GM19023 (cell line): Measurements from ENCODE around the gene PIGB.
"Not testable (repeated sequence)": the region's sequence is repeated elsewhere in the genome, so short reads cannot be mapped to it uniquely, and the experiment has no call there.

Experiments
- ATAC-seq: cut with Tn5 transposase; IDR thresholded peaks from one replicate; pipeline ENCODE4 v1.9.1; 2021; ENCODE audit warnings: mild to moderate bottlenecking, moderate library complexity; ENCODE audit not compliant: unreplicated experiment

The PIGB gene

GRCh38 chr15:55297315-55297714, 21.7 kb upstream of the PIGB start:
- ATAC-seq: no peak

GRCh38 chr15:55302801-55303200, 16.2 kb upstream of the PIGB start:
- ATAC-seq: not testable (repeated sequence)

GRCh38 chr15:55319537-55320237, 665 bp downstream of the PIGB start:
- peak; percentile 32 for ATAC-seq

GRCh38 chr15:55320238-55320550, 1.2 kb downstream of the PIGB start:
- no peak for ATAC-seq

- no peak for ATAC-seq
Observed at GRCh38 chr15:55320963-55321362, 1.9 kb downstream of the PIGB start.

GRCh38 chr15:55322467-55322866, 3.4 kb downstream of the PIGB start:
- no peak for ATAC-seq

- ATAC-seq: no peak
Observed at GRCh38 chr15:55327387-55327786, 8.4 kb downstream of the PIGB start.

- ATAC-seq: no peak
Observed at GRCh38 chr15:55334371-55334770, 15.3 kb downstream of the PIGB start.

- no peak for ATAC-seq
Observed at GRCh38 chr15:55334997-55335396, 16.0 kb downstream of the PIGB start.

- ATAC-seq: no peak
Observed at GRCh38 chr15:55337160-55337559, 18.1 kb downstream of the PIGB start.

GRCh38 chr15:55343168-55343567, 24.1 kb downstream of the PIGB start:
- no peak for ATAC-seq

GRCh38 chr15:55344206-55344605, 25.2 kb downstream of the PIGB start:
- ATAC-seq: no peak

GRCh38 chr15:55348281-55348778, 29.3 kb downstream of the PIGB start:
- no peak for ATAC-seq

- no peak for ATAC-seq
Observed at GRCh38 chr15:55349282-55349681, 30.3 kb downstream of the PIGB start.

- ATAC-seq: no peak
Observed at GRCh38 chr15:55353025-55353424, 34.0 kb downstream of the PIGB start.

GRCh38 chr15:55356985-55357585, 38.1 kb downstream of the PIGB start:
- no peak for ATAC-seq

GRCh38 chr15:55357774-55358173, 38.8 kb downstream of the PIGB start:
- ATAC-seq: no peak

GRCh38 chr15:55358471-55358870, 39.4 kb downstream of the PIGB start:
- ATAC-seq: no peak

GRCh38 chr15:55360256-55360655, 41.2 kb downstream of the PIGB start:
- no peak for ATAC-seq

- no peak for ATAC-seq
Observed at GRCh38 chr15:55361048-55361447, 42.0 kb downstream of the PIGB start.

GRCh38 chr15:55362641-55363040, 43.6 kb downstream of the PIGB start:
- no peak for ATAC-seq

GRCh38 chr15:55366981-55367380, 48.0 kb downstream of the PIGB start:
- no peak for ATAC-seq
